VCaP (cell line): ENCODE data around the gene C1QTNF3.

ENCODE experiments used
- H3K27ac ChIP-seq: fragments of 450-650 bp; 2 replicates; pipeline ENCODE4 v1.5.1; 2017
- CTCF ChIP-seq: fragments of 450-650 bp; conservative IDR thresholded peaks from 2 replicates; pipeline ENCODE4 v1.5.1; 2017; ENCODE audit warnings: mild to moderate bottlenecking, moderate library complexity

The C1QTNF3 gene

GRCh38 chr5:34022121-34022705 is 20.8 kb downstream of the C1QTNF3 start:
- no peak overlapping the region for H3K27ac ChIP-seq
- no peak for TF ChIP-seq CTCF

GRCh38 chr5:34021334-34021733 is 21.7 kb downstream of the C1QTNF3 start:
- TF ChIP-seq CTCF: no peak

GRCh38 chr5:34020726-34021125 is 22.3 kb downstream of the C1QTNF3 start:
- TF ChIP-seq CTCF: no peak
- no peak overlapping the region for H3K27ac ChIP-seq

More at GRCh38 chr5:34021334-34021733, 21.7 kb downstream of the C1QTNF3 start:
- H3K27ac ChIP-seq: no peak overlapping the region

GRCh38 chr5:34017254-34017653 is 25.8 kb downstream of the C1QTNF3 start:
- TF ChIP-seq CTCF: no peak
- no peak overlapping the region for H3K27ac ChIP-seq

- TF ChIP-seq CTCF: no peak
Measured at GRCh38 chr5:34016750-34017149, 26.3 kb downstream of the C1QTNF3 start.

GRCh38 chr5:34016222-34016621 is 26.8 kb downstream of the C1QTNF3 start:
- no peak for TF ChIP-seq CTCF
- no peak overlapping the region for H3K27ac ChIP-seq

More at GRCh38 chr5:34016750-34017149, 26.3 kb downstream of the C1QTNF3 start:
- no peak overlapping the region for H3K27ac ChIP-seq

GRCh38 chr5:34015120-34015822 is 27.7 kb downstream of the C1QTNF3 start:
- no peak overlapping the region for H3K27ac ChIP-seq
- TF ChIP-seq CTCF: no peak
